ENCODE measurements around the gene SLC28A2.
"Not testable (repeated sequence)": the region's sequence is repeated elsewhere in the genome, so short reads cannot be mapped to it uniquely, and the experiment has no call there.

The SLC28A2 gene

GRCh38 chr15:45231864-45232562 is 20.0 kb upstream of the SLC28A2 start:
- Histone ChIP-seq H3K27me3 (ENCODE audit: control insufficient read depth, insufficient read depth, low read length) (no peaks in the 10 kb centered on the region), H3K27ac (ENCODE audit: low read length) (no peak overlapping the region), H3K9me3 (ENCODE audit: control insufficient read depth, low read depth, low read length) (peaks cover 8% of the 10 kb centered on the region), H3K4me3 (ENCODE audit: low read length) (no peak overlapping the region), H3K9ac (ENCODE audit: low read length) (no peak overlapping the region), H3K36me3 (ENCODE audit: control insufficient read depth, low read depth, low read length) (no peaks in the 10 kb centered on the region), H3K4me1 (ENCODE audit: control insufficient read depth, low read depth, low read length) (no peaks in the 10 kb centered on the region)

GRCh38 chr15:45234562-45235235 is 17.3 kb upstream of the SLC28A2 start:
- Histone ChIP-seq H3K4me1 (ENCODE audit: control insufficient read depth, low read depth, low read length) (no peaks in the 10 kb centered on the region), H3K27ac (ENCODE audit: low read length) (no peak overlapping the region), H3K9me3 (ENCODE audit: control insufficient read depth, low read depth, low read length) (peaks cover 14% of the 10 kb centered on the region), H3K36me3 (ENCODE audit: control insufficient read depth, low read depth, low read length) (no peaks in the 10 kb centered on the region), H3K4me3 (ENCODE audit: low read length) (no peak overlapping the region), H3K9ac (ENCODE audit: low read length) (no peak overlapping the region), H3K27me3 (ENCODE audit: control insufficient read depth, insufficient read depth, low read length) (no peaks in the 10 kb centered on the region)

- not testable (repeated sequence) for H3K4me3 ChIP-seq (ENCODE audit: low read length); H3K4me1 ChIP-seq (ENCODE audit: control insufficient read depth, low read depth, low read length); H3K27me3 ChIP-seq (ENCODE audit: control insufficient read depth, insufficient read depth, low read length); H3K9ac ChIP-seq (ENCODE audit: low read length); H3K36me3 ChIP-seq (ENCODE audit: control insufficient read depth, low read depth, low read length); H3K27ac ChIP-seq (ENCODE audit: low read length)
- peaks cover 22% of the 10 kb centered on the region for H3K9me3 ChIP-seq (ENCODE audit: control insufficient read depth, low read depth, low read length)
Measured at GRCh38 chr15:45236806-45237205, 15.2 kb upstream of the SLC28A2 start.

- no peaks in the 10 kb centered on the region for H3K36me3 ChIP-seq (ENCODE audit: control insufficient read depth, low read depth, low read length)
- H3K27ac ChIP-seq (ENCODE audit: low read length): no peak overlapping the region
- H3K4me1 ChIP-seq (ENCODE audit: control insufficient read depth, low read depth, low read length): no peaks in the 10 kb centered on the region
- no peak overlapping the region for H3K9ac ChIP-seq (ENCODE audit: low read length)
- no peaks in the 10 kb centered on the region for H3K27me3 ChIP-seq (ENCODE audit: control insufficient read depth, insufficient read depth, low read length)
- peaks cover 33% of the 10 kb centered on the region for H3K9me3 ChIP-seq (ENCODE audit: control insufficient read depth, low read depth, low read length)
- no peak overlapping the region for H3K4me3 ChIP-seq (ENCODE audit: low read length)
Measured at GRCh38 chr15:45242289-45242688, 9.7 kb upstream of the SLC28A2 start.

- H3K4me3 ChIP-seq (ENCODE audit: low read length): no peak overlapping the region
- H3K9me3 ChIP-seq (ENCODE audit: control insufficient read depth, low read depth, low read length): no peaks in the 10 kb centered on the region
- no peak overlapping the region for H3K9ac ChIP-seq (ENCODE audit: low read length)
- no peaks in the 10 kb centered on the region for H3K4me1 ChIP-seq (ENCODE audit: control insufficient read depth, low read depth, low read length)
- no peaks in the 10 kb centered on the region for H3K36me3 ChIP-seq (ENCODE audit: control insufficient read depth, low read depth, low read length)
- no peaks in the 10 kb centered on the region for H3K27me3 ChIP-seq (ENCODE audit: control insufficient read depth, insufficient read depth, low read length)
- no peak overlapping the region for H3K27ac ChIP-seq (ENCODE audit: low read length)
Measured at GRCh38 chr15:45249125-45249780, 2.8 kb upstream of the SLC28A2 start.

GRCh38 chr15:45253330-45253729 is 1.3 kb downstream of the SLC28A2 start:
- no peaks in the 10 kb centered on the region for H3K36me3 ChIP-seq (ENCODE audit: control insufficient read depth, low read depth, low read length)
- H3K9ac ChIP-seq (ENCODE audit: low read length): no peak overlapping the region
- H3K4me1 ChIP-seq (ENCODE audit: control insufficient read depth, low read depth, low read length): no peaks in the 10 kb centered on the region
- H3K4me3 ChIP-seq (ENCODE audit: low read length): no peak overlapping the region
- no peak overlapping the region for H3K27ac ChIP-seq (ENCODE audit: low read length)
- no peaks in the 10 kb centered on the region for H3K9me3 ChIP-seq (ENCODE audit: control insufficient read depth, low read depth, low read length)
- no peaks in the 10 kb centered on the region for H3K27me3 ChIP-seq (ENCODE audit: control insufficient read depth, insufficient read depth, low read length)

GRCh38 chr15:45254405-45254804 is 2.4 kb downstream of the SLC28A2 start:
- no peak overlapping the region for H3K4me3 ChIP-seq (ENCODE audit: low read length)
- no peaks in the 10 kb centered on the region for H3K27me3 ChIP-seq (ENCODE audit: control insufficient read depth, insufficient read depth, low read length)
- H3K9ac ChIP-seq (ENCODE audit: low read length): no peak overlapping the region
- H3K36me3 ChIP-seq (ENCODE audit: control insufficient read depth, low read depth, low read length): no peaks in the 10 kb centered on the region
- no peaks in the 10 kb centered on the region for H3K9me3 ChIP-seq (ENCODE audit: control insufficient read depth, low read depth, low read length)
- no peaks in the 10 kb centered on the region for H3K4me1 ChIP-seq (ENCODE audit: control insufficient read depth, low read depth, low read length)
- no peak overlapping the region for H3K27ac ChIP-seq (ENCODE audit: low read length)

GRCh38 chr15:45254824-45255223 is 2.8 kb downstream of the SLC28A2 start:
- not testable (repeated sequence) for H3K4me3 ChIP-seq (ENCODE audit: low read length); H3K27me3 ChIP-seq (ENCODE audit: control insufficient read depth, insufficient read depth, low read length); H3K36me3 ChIP-seq (ENCODE audit: control insufficient read depth, low read depth, low read length); H3K9ac ChIP-seq (ENCODE audit: low read length); H3K9me3 ChIP-seq (ENCODE audit: control insufficient read depth, low read depth, low read length); H3K4me1 ChIP-seq (ENCODE audit: control insufficient read depth, low read depth, low read length); H3K27ac ChIP-seq (ENCODE audit: low read length)

GRCh38 chr15:45259796-45260195 is 7.8 kb downstream of the SLC28A2 start:
- Histone ChIP-seq H3K9me3 (ENCODE audit: control insufficient read depth, low read depth, low read length) (no peaks in the 10 kb centered on the region), H3K36me3 (ENCODE audit: control insufficient read depth, low read depth, low read length) (no peaks in the 10 kb centered on the region), H3K4me1 (ENCODE audit: control insufficient read depth, low read depth, low read length) (no peaks in the 10 kb centered on the region), H3K27ac (ENCODE audit: low read length) (no peak overlapping the region), H3K9ac (ENCODE audit: low read length) (no peak overlapping the region), H3K27me3 (ENCODE audit: control insufficient read depth, insufficient read depth, low read length) (no peaks in the 10 kb centered on the region), H3K4me3 (ENCODE audit: low read length) (no peak overlapping the region)

- H3K27me3 ChIP-seq (ENCODE audit: control insufficient read depth, insufficient read depth, low read length): no peaks in the 10 kb centered on the region
- no peaks in the 10 kb centered on the region for H3K36me3 ChIP-seq (ENCODE audit: control insufficient read depth, low read depth, low read length)
- H3K27ac ChIP-seq (ENCODE audit: low read length): no peak overlapping the region
- no peak overlapping the region for H3K4me3 ChIP-seq (ENCODE audit: low read length)
- no peak overlapping the region for H3K9ac ChIP-seq (ENCODE audit: low read length)
- no peaks in the 10 kb centered on the region for H3K9me3 ChIP-seq (ENCODE audit: control insufficient read depth, low read depth, low read length)
- H3K4me1 ChIP-seq (ENCODE audit: control insufficient read depth, low read depth, low read length): no peaks in the 10 kb centered on the region
Measured at GRCh38 chr15:45262906-45263461, 10.9 kb downstream of the SLC28A2 start.

GRCh38 chr15:45263854-45264253 is 11.8 kb downstream of the SLC28A2 start:
- no peaks in the 10 kb centered on the region for H3K9me3 ChIP-seq (ENCODE audit: control insufficient read depth, low read depth, low read length)
- no peaks in the 10 kb centered on the region for H3K36me3 ChIP-seq (ENCODE audit: control insufficient read depth, low read depth, low read length)
- H3K27ac ChIP-seq (ENCODE audit: low read length): no peak overlapping the region
- H3K4me1 ChIP-seq (ENCODE audit: control insufficient read depth, low read depth, low read length): no peaks in the 10 kb centered on the region
- H3K9ac ChIP-seq (ENCODE audit: low read length): no peak overlapping the region
- H3K4me3 ChIP-seq (ENCODE audit: low read length): no peak overlapping the region
- H3K27me3 ChIP-seq (ENCODE audit: control insufficient read depth, insufficient read depth, low read length): no peaks in the 10 kb centered on the region
